HepG2 (cell line): ENCODE results near the gene NCBP3. TPM values are rescaled to one million over a fixed set of nuclear protein-coding genes. Genes with fewer than 3 reads are reported as not detected.

Source experiments
- ATAC-seq: fragments of 200-7000 bp; cut with Tn5 transposase; 3 replicates; pipeline ENCODE4 v1.9.1; 2020; ENCODE audit warnings: mild to moderate bottlenecking, moderate library complexity
- BruUV-seq: library from RNA; stranded (reverse); fragments of 400-500 nt; replicated peaks from 2 replicates; lab custom pipeline; 2021; lab: Mats Ljungman, UMichigan
- CTCF ChIA-PET: fragments of 300-600 bp; formaldehyde crosslinking; extraction: SDS; loops from one replicate; lab custom pipeline; 2021; ENCODE audit warnings: low total read pairs, inconsistent platforms, low intra/inter-chr PET ratio; lab: Yijun Ruan, JAX
- POLR2A ChIA-PET: fragments of 350-600 bp; sonication (Branson Sonifier 250); formaldehyde crosslinking; loops from one replicate; lab custom pipeline; 2020; ENCODE audit warnings: antibody characterized with exemption, inconsistent platforms; lab: Yijun Ruan, JAX
- DNase-seq: peaks from one replicate; pipeline ENCODE4 v3.0.0-alpha.2; 2015; ENCODE audit warnings: low spot score
- FAIRE-seq: peaks from 3 replicates; lab custom pipeline; 2011; peaks lifted over from hg19 to GRCh38; lab: Jason Lieb, UNC
- H2AFZ ChIP-seq: one replicate; pipeline ENCODE4 v1.6.1; 2011; ENCODE audit warnings: low read length, inconsistent platforms
- H3K27ac ChIP-seq: fragments of 300-600 bp; 3 replicates; pipeline ENCODE4 v1.8.0; 2011; ENCODE audit warnings: mixed run types, mild to moderate bottlenecking, mixed read lengths, low read length, inconsistent platforms; ENCODE audit not compliant: insufficient read depth; ENCODE audit errors: extremely low read length
- H3K27me3 ChIP-seq, 2 experiments: fragments of 200-600 bp in 1 of 2; 2 replicates in 1 of 2; 3 replicates in 1 of 2; pipeline versions ENCODE4 v1.6.0 to v1.8.0; 2011; ENCODE audit warnings: low read length in 2 of 2, mild to moderate bottlenecking in 2 of 2, moderate library complexity in 2 of 2, inconsistent platforms in 1 of 2; ENCODE audit not compliant: insufficient read depth in 2 of 2, control insufficient read depth in 1 of 2
- H3K36me3 ChIP-seq, 2 experiments: fragments of 200-600 bp in 1 of 2; replicated peaks in 1 of 2; 2 replicates in 1 of 2; 3 replicates in 1 of 2; pipeline versions ENCODE4 v1.5.1 to v1.8.0; 2011; ENCODE audit warnings: low read length in 2 of 2, inconsistent platforms in 1 of 2; ENCODE audit not compliant: insufficient read depth in 2 of 2, control insufficient read depth in 1 of 2
- H3K4me1 ChIP-seq: 2 replicates; pipeline ENCODE4 v1.5.1; 2012; ENCODE audit warnings: low read length, inconsistent platforms; ENCODE audit not compliant: insufficient read depth
- H3K4me2 ChIP-seq: 2 replicates; pipeline ENCODE4 v1.6.0; 2011; ENCODE audit warnings: low read depth, low read length, inconsistent platforms
- H3K4me3 ChIP-seq, 3 experiments: fragments of 200-600 bp in 1 of 3; sonication (generic), shearing (Covaris generic) in 1 of 3; replicated peaks in 1 of 3; 2 replicates each; pipeline ENCODE4 v1.5.1; 2011 to 2016; ENCODE audit warnings: low read length in 3 of 3, inconsistent platforms in 2 of 3, low read depth in 2 of 3, mild to moderate bottlenecking in 2 of 3, control low read depth in 1 of 3, mixed read lengths in 1 of 3; ENCODE audit not compliant: insufficient read depth in 1 of 3
- H3K79me2 ChIP-seq: one replicate; pipeline ENCODE4 v1.6.1; 2011; ENCODE audit warnings: low read length, inconsistent platforms; ENCODE audit not compliant: insufficient read depth
- H3K9ac ChIP-seq: 2 replicates; pipeline ENCODE4 v1.6.0; 2011; ENCODE audit warnings: mild to moderate bottlenecking, low read depth, low read length, inconsistent platforms; ENCODE audit not compliant: insufficient read depth
- H3K9me3 ChIP-seq: 2 replicates; pipeline ENCODE4 v1.5.1; 2012; ENCODE audit warnings: mild to moderate bottlenecking, low read length
- H4K20me1 ChIP-seq: 2 replicates; pipeline ENCODE4 v1.6.0; 2011; ENCODE audit warnings: inconsistent platforms, mild to moderate bottlenecking, low read length, moderate library complexity; ENCODE audit not compliant: insufficient read depth
- ARID3A ChIP-seq: IDR thresholded peaks from 2 replicates; pipeline ENCODE4 v1.6.1; 2012; ENCODE audit warnings: low read depth, low read length, improper control_type of control experiment
- EEA1 ChIP-seq: sonication (generic); formaldehyde crosslinking; IDR thresholded peaks from 2 replicates; pipeline ENCODE4 v1.5.1; 2020; ENCODE audit warnings: mild to moderate bottlenecking, missing genetic modification reagents, borderline replicate concordance
- HNRNPLL ChIP-seq: fragments of 200-400 bp; formaldehyde crosslinking; IDR thresholded peaks from 2 replicates; pipeline ENCODE4 v1.6.1; 2017; ENCODE audit warnings: mild to moderate bottlenecking, low read depth, low read length; ENCODE audit not compliant: poor library complexity, severe bottlenecking
- IKZF1 ChIP-seq: fragments of 450-650 bp; IDR thresholded peaks from 2 replicates; pipeline ENCODE4 v1.7.1; 2016
- KLF11 ChIP-seq: IDR thresholded peaks from 2 replicates; pipeline ENCODE4 v1.6.1; 2016; ENCODE audit warnings: missing compliant biosample characterization
- MTF2 ChIP-seq: sonication (generic); formaldehyde crosslinking; IDR thresholded peaks from 2 replicates; pipeline ENCODE4 v1.5.0; 2020; ENCODE audit warnings: missing genetic modification reagents, borderline replicate concordance
- PHF21A ChIP-seq: sonication (generic); formaldehyde crosslinking; IDR thresholded peaks from 2 replicates; pipeline ENCODE4 v1.5.0; 2020; ENCODE audit warnings: mild to moderate bottlenecking, missing genetic modification reagents
- PLSCR1 ChIP-seq: sonication (generic); formaldehyde crosslinking; IDR thresholded peaks from 2 replicates; pipeline ENCODE4 v1.5.0; 2020; ENCODE audit warnings: missing genetic modification reagents, mild to moderate bottlenecking, borderline replicate concordance
- PTBP1 ChIP-seq: fragments of 200-400 bp; formaldehyde crosslinking; IDR thresholded peaks from 2 replicates; pipeline ENCODE4 v1.6.1; 2018; ENCODE audit warnings: low read length, low read depth; ENCODE audit not compliant: poor library complexity, severe bottlenecking
- TFDP2 ChIP-seq: sonication (generic); formaldehyde crosslinking; IDR thresholded peaks from 2 replicates; pipeline ENCODE4 v1.4.0; 2020; ENCODE audit warnings: missing genetic modification reagents
- ZFAT ChIP-seq: sonication (generic); formaldehyde crosslinking; conservative IDR thresholded peaks from 2 replicates; pipeline ENCODE4 v1.8.1; 2023; ENCODE audit warnings: missing genetic modification reagents, inconsistent platforms
- ZNF136 ChIP-seq: sonication (generic); formaldehyde crosslinking; IDR thresholded peaks from 2 replicates; pipeline ENCODE4 v1.8.1; 2022; ENCODE audit warnings: low read depth, mild to moderate bottlenecking, moderate library complexity, missing genetic modification reagents
- ZNF292 ChIP-seq: sonication (generic); formaldehyde crosslinking; IDR thresholded peaks from 2 replicates; pipeline ENCODE4 v1.8.1; 2022; ENCODE audit warnings: mild to moderate bottlenecking, low read depth, missing genetic modification reagents, borderline replicate concordance
- ZNF484 ChIP-seq: sonication (generic); formaldehyde crosslinking; IDR thresholded peaks from 2 replicates; pipeline ENCODE4 v1.5.1; 2020; ENCODE audit warnings: mild to moderate bottlenecking, low read depth, missing genetic modification reagents, borderline replicate concordance
- ZNF547 ChIP-seq: sonication (generic); formaldehyde crosslinking; IDR thresholded peaks from 2 replicates; pipeline ENCODE4 v1.5.1; 2020; ENCODE audit warnings: mild to moderate bottlenecking, missing genetic modification reagents
- ZNF749 ChIP-seq: sonication (generic); formaldehyde crosslinking; IDR thresholded peaks from 2 replicates; pipeline ENCODE4 v1.8.0; 2022; ENCODE audit warnings: mild to moderate bottlenecking, missing genetic modification reagents, moderate library complexity, borderline replicate concordance
- ZNF761 ChIP-seq: sonication (generic); formaldehyde crosslinking; conservative IDR thresholded peaks from 2 replicates; pipeline ENCODE4 v1.4.0; 2020; ENCODE audit warnings: mild to moderate bottlenecking, missing genetic modification reagents
- WGBS: methylation state at CpG from one replicate; pipeline ENCODE4 v1.1.6; 2017; ENCODE audit warnings: low lambda C conversion rate; 5-methylcytosine and 5-hydroxymethylcytosine counted together
- in situ Hi-C: cut with HindIII; loops from 2 replicates; pipeline ENCODE4 v1.10.0; 2017; ENCODE audit warnings: low pct_unique_long_range_greater_than_20kb; ENCODE audit not compliant: extremely low pct_ligation_motif_present
- intact Hi-C: fragments of 100-400 bp; cut with micrococcal nuclease; formaldehyde crosslinking; loops from one replicate; pipeline ENCODE4 v1.10.0; 2022; ENCODE audit not compliant: unreplicated experiment
- polyA plus RNA-seq, 8 experiments: library from polyadenylated mRNA; depleted of rRNA in 3 of 8; stranded (reverse) in 7 of 8; unstranded in 1 of 8; fragments of >200 nt; fragmentation: Illumina TruSeq in 4 of 8; extraction: Trizol in 4 of 8; gene quantifications; 2 replicates each; pipeline versions ENCODE4 v1.2.1 to v1.2.3, GENCODE V29; 2011 to 2016; ENCODE audit warnings: low read depth in 4 of 8, missing spikeins in 1 of 8, mixed read lengths in 1 of 8; ENCODE audit not compliant: insufficient read depth in 1 of 8
- total RNA-seq, 5 experiments: library from RNA; depleted of rRNA; stranded (reverse); fragments of >200 nt; fragmentation: Illumina TruSeq; extraction: Trizol; gene quantifications; 2 replicates each; pipeline ENCODE4 v1.2.3, GENCODE V29; 2016; ENCODE audit warnings: low read depth in 1 of 5
- TF ChIP-seq, protein P1 (sequence below): sonication (generic); formaldehyde crosslinking; IDR thresholded peaks from 2 replicates; pipeline ENCODE4 v1.4.0; 2020; ENCODE audit warnings: missing genetic modification reagents

NCBP3 gene
- total and polyA plus RNA-seq, 2 of the 13 experiments (the other 11 are each of a cell fraction or from before 2014, with no cell fraction given): 19.5 to 24.8 TPM

- H3K9ac ChIP-seq: no peak overlapping the region
- BruUV-seq: no TSS peak
- no peak for DNase-seq
Measured at GRCh38 chr17:3812771-3813170, 33.3 kb downstream of the NCBP3 start.

More at GRCh38 chr17:3812771-3813170, 33.3 kb downstream of the NCBP3 start:
- intact Hi-C loops: no loop called here
- Histone ChIP-seq H3K36me3 (peaks cover 21 to 65% of the 10 kb centered on the region in 2 experiments; a peak in 4 of 5 replicates), H3K4me1 (no peaks in the 10 kb centered on the region), H3K4me2 (no peak overlapping the region), H3K4me3 (no peak overlapping the region), H3K79me2 (no peaks in the 10 kb centered on the region), H2AFZ (no peak overlapping the region), H3K9me3 (no peaks in the 10 kb centered on the region), H3K27me3 (no peaks in the 10 kb centered on the region), H3K27ac (no peak overlapping the region), H4K20me1 (no peaks in the 10 kb centered on the region)
- in situ Hi-C loops: no loop called here
- POLR2A ChIA-PET: no interaction called here
- ATAC-seq (no peak), FAIRE-seq (no peak)
- CTCF ChIA-PET: no interaction called here
- TF ChIP-seq PLSCR1 (CRISPR knock-in tag): no peak
- no peak for TF ChIP-seq ARID3A
- no peak for TF ChIP-seq ZNF761 (CRISPR knock-in tag)
- TF ChIP-seq IKZF1: no peak
- no peak for TF ChIP-seq HNRNPLL
- no peak for TF ChIP-seq ZNF292 (CRISPR knock-in tag)
- no peak for TF ChIP-seq ZNF547
- no peak for TF ChIP-seq PTBP1
- TF ChIP-seq TFDP2 (CRISPR knock-in tag): no peak
- TF ChIP-seq MTF2 (CRISPR knock-in tag): no peak
- no peak for TF ChIP-seq KLF11 (CRISPR knock-in tag)
- no peak for TF ChIP-seq PHF21A (CRISPR knock-in tag)
- TF ChIP-seq, protein P1, sequence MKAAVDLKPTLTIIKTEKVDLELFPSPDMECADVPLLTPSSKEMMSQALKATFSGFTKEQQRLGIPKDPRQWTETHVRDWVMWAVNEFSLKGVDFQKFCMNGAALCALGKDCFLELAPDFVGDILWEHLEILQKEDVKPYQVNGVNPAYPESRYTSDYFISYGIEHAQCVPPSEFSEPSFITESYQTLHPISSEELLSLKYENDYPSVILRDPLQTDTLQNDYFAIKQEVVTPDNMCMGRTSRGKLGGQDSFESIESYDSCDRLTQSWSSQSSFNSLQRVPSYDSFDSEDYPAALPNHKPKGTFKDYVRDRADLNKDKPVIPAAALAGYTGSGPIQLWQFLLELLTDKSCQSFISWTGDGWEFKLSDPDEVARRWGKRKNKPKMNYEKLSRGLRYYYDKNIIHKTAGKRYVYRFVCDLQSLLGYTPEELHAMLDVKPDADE (CRISPR knock-in tag): no peak
- TF ChIP-seq ZFAT (CRISPR knock-in tag): no peak
- no peak for TF ChIP-seq ZNF749 (CRISPR knock-in tag)
- no peak for TF ChIP-seq EEA1 (CRISPR knock-in tag)
- TF ChIP-seq ZNF484: no peak
- no peak for TF ChIP-seq ZNF136 (CRISPR knock-in tag)
- over 99% methylated on average over 12 of the region's 12 CpGs for WGBS
